OCI-LY1 (cell line): ENCODE results near the gene DZIP3.
A peak's percentile ranks its signal among the peaks of the same experiment; 100 is the strongest.

Experiments
- H2AFZ ChIP-seq: fragments of 200-600 bp; sonication (generic), shearing (Covaris generic); 2 replicates; pipeline ENCODE4 v1.6.0; 2014; ENCODE audit warnings: antibody characterized with exemption, mild to moderate bottlenecking, low read length
- H3F3A ChIP-seq: fragments of 200-600 bp; sonication (generic), shearing (Covaris generic); 2 replicates; pipeline ENCODE4 v1.6.0; 2014; ENCODE audit warnings: mild to moderate bottlenecking, antibody characterized with exemption, low read length, moderate library complexity; ENCODE audit not compliant: insufficient read depth
- H3K27ac ChIP-seq: fragments of 200-600 bp; sonication (generic); 2 replicates; pipeline ENCODE4 v1.5.1; 2014; ENCODE audit warnings: low read length, mixed run types, mild to moderate bottlenecking, low read depth; ENCODE audit not compliant: poor library complexity, severe bottlenecking
- H3K27me3 ChIP-seq: fragments of 200-600 bp; sonication (generic); 2 replicates; pipeline ENCODE4 v1.6.0; 2014; ENCODE audit warnings: antibody characterized with exemption, mild to moderate bottlenecking, low read length, moderate library complexity; ENCODE audit not compliant: insufficient read depth
- H3K36me3 ChIP-seq: fragments of 200-600 bp; sonication (generic); 2 replicates; pipeline ENCODE4 v1.6.1; 2014; ENCODE audit warnings: mild to moderate bottlenecking, antibody characterized with exemption, low read length, moderate library complexity, mixed read lengths; ENCODE audit not compliant: insufficient read depth
- H3K4me1 ChIP-seq: fragments of 200-600 bp; sonication (generic); 2 replicates; pipeline ENCODE4 v1.5.1; 2014; ENCODE audit warnings: mild to moderate bottlenecking, low read length, moderate library complexity; ENCODE audit not compliant: insufficient read depth, severe bottlenecking
- H3K4me2 ChIP-seq: fragments of 200-600 bp; sonication (generic), shearing (Covaris generic); 2 replicates; pipeline ENCODE4 v1.6.1; 2014; ENCODE audit warnings: low read length
- H3K4me3 ChIP-seq: fragments of 200-600 bp; sonication (generic); 2 replicates; pipeline ENCODE4 v1.5.1; 2014; ENCODE audit warnings: low read length, low read depth, mild to moderate bottlenecking, mixed read lengths; ENCODE audit not compliant: poor library complexity, severe bottlenecking
- H3K79me2 ChIP-seq: fragments of 200-600 bp; shearing (Covaris generic); 2 replicates; pipeline ENCODE4 v1.6.1; 2016; ENCODE audit warnings: mixed run types, low read length, mixed read lengths; ENCODE audit not compliant: insufficient read depth
- H3K9ac ChIP-seq: fragments of 200-600 bp; sonication (generic), shearing (Covaris generic); 2 replicates; pipeline ENCODE4 v1.6.1; 2014; ENCODE audit warnings: mild to moderate bottlenecking, low read length, mixed read lengths
- H3K9me2 ChIP-seq: fragments of 200-600 bp; sonication (generic), shearing (Covaris generic); 2 replicates; pipeline ENCODE4 v1.6.1; 2014; ENCODE audit warnings: low read depth, mild to moderate bottlenecking, low read length, mixed read lengths
- H3K9me3 ChIP-seq: fragments of 200-600 bp; shearing (Covaris generic); 2 replicates; pipeline ENCODE4 v1.6.1; 2014; ENCODE audit warnings: low read length, mixed read lengths
- H4K20me1 ChIP-seq: fragments of 200-600 bp; sonication (generic), shearing (Covaris generic); 2 replicates; pipeline ENCODE4 v1.6.0; 2016; ENCODE audit warnings: mild to moderate bottlenecking, low read length; ENCODE audit not compliant: insufficient read depth
- CTCF ChIP-seq: fragments of 200-600 bp; sonication (generic), shearing (Covaris generic); IDR thresholded peaks from 2 replicates; pipeline ENCODE4 v1.5.1; 2017; ENCODE audit warnings: mild to moderate bottlenecking, antibody characterized with exemption, low read length, moderate library complexity, mixed read lengths
- EZH2 ChIP-seq: fragments of 200-600 bp; sonication (generic), shearing (Covaris generic); IDR thresholded peaks from 2 replicates; pipeline ENCODE4 v1.8.0; 2017; ENCODE audit warnings: borderline replicate concordance, mixed run types, mild to moderate bottlenecking, antibody characterized with exemption, low read length, moderate library complexity, mixed read lengths

The DZIP3 gene

GRCh38 chr3:108589081-108589997, at the start of gene DZIP3, which contains the start of gene CIP2A:
Gene DZIP3, plus strand, starts transcription at chr3:108589722. Its CDS starts 15,685 bp downstream, at chr3:108605407.
Gene CIP2A, minus strand, starts transcription at chr3:108589438. Its CDS starts 63 bp downstream, at chr3:108589375.
- Histone ChIP-seq H3K4me3 (peak within 1 kb of the TSS; percentile 67), H2AFZ (peak within 1 kb of the TSS; percentile 18), H3K9me3 (no peaks in the 10 kb centered on the region), H3K4me2 (peak within 1 kb of the TSS; percentile 84), H3K27me3 (no peaks in the 10 kb centered on the region), H3K27ac (peak within 1 kb of the TSS; percentile 89), H3K79me2 (peaks cover 56% of the 10 kb centered on the region), H3K4me1 (peaks cover 51% of the 10 kb centered on the region), H3F3A (no peaks in the 10 kb centered on the region), H3K9me2 (no peaks in the 10 kb centered on the region), H4K20me1 (no peaks in the 10 kb centered on the region), H3K9ac (peak within 1 kb of the TSS; percentile 85), H3K36me3 (peaks cover 23% of the 10 kb centered on the region)
- no peak for TF ChIP-seq CTCF
- TF ChIP-seq EZH2: no peak

- H3K79me2 ChIP-seq: no peaks in the 10 kb centered on the region
- no peak for TF ChIP-seq EZH2
- TF ChIP-seq CTCF: no peak
- no peaks in the 10 kb centered on the region for H3K9me3 ChIP-seq
- H3K27me3 ChIP-seq: no peaks in the 10 kb centered on the region
- peaks cover 68% of the 10 kb centered on the region for H3K36me3 ChIP-seq
- no peak overlapping the region for H2AFZ ChIP-seq
- no peak overlapping the region for H3K4me2 ChIP-seq
- no peaks in the 10 kb centered on the region for H3K4me1 ChIP-seq
- H3K4me3 ChIP-seq: no peak overlapping the region
- no peak overlapping the region for H3K9ac ChIP-seq
- H3F3A ChIP-seq: no peaks in the 10 kb centered on the region
- H3K27ac ChIP-seq: no peak overlapping the region
- no peaks in the 10 kb centered on the region for H4K20me1 ChIP-seq
- no peaks in the 10 kb centered on the region for H3K9me2 ChIP-seq
These were observed 43.3 kb upstream of the DZIP3 start for GRCh38 chr3:108546247-108546646.

- Histone ChIP-seq H3F3A (no peaks in the 10 kb centered on the region), H3K9me2 (no peaks in the 10 kb centered on the region), H3K36me3 (peaks cover 72% of the 10 kb centered on the region), H3K27me3 (no peaks in the 10 kb centered on the region), H3K9ac (no peak overlapping the region), H3K4me1 (no peaks in the 10 kb centered on the region), H3K4me3 (no peak overlapping the region), H3K4me2 (no peak overlapping the region), H3K27ac (no peak overlapping the region), H3K9me3 (no peaks in the 10 kb centered on the region), H4K20me1 (no peaks in the 10 kb centered on the region), H2AFZ (no peak overlapping the region), H3K79me2 (no peaks in the 10 kb centered on the region)
- TF ChIP-seq EZH2 (no peak), CTCF (no peak)
These were observed 42.8 kb upstream of the DZIP3 start for GRCh38 chr3:108546692-108547091.
